Nephron progenitor cell (in vitro differentiated cells): ENCODE measurements around the gene FGF16.
"Not testable (repeated sequence)": the region's sequence is repeated elsewhere in the genome, so short reads cannot be mapped to it uniquely, and the experiment has no call there.

Experiments used
- DNase-seq: peaks from one replicate; pipeline ENCODE4 v3.0.0; 2021
- H3K27ac Mint-ChIP-seq: 2 replicates; pipeline ENCODE4 v1.8.0; 2021; ENCODE audit warnings: mild to moderate bottlenecking, moderate library complexity, mixed read lengths
- H3K27me3 Mint-ChIP-seq: 2 replicates; pipeline ENCODE4 v1.8.0; 2021; ENCODE audit warnings: mild to moderate bottlenecking, low read depth, mixed read lengths; ENCODE audit not compliant: poor library complexity
- H3K36me3 Mint-ChIP-seq: 2 replicates; pipeline ENCODE4 v1.8.0; 2021; ENCODE audit warnings: low read depth, mixed read lengths
- H3K4me1 Mint-ChIP-seq: 2 replicates; pipeline ENCODE4 v1.8.0; 2021; ENCODE audit warnings: mixed read lengths
- H3K4me3 Mint-ChIP-seq: 2 replicates; pipeline ENCODE4 v1.8.0; 2021; ENCODE audit warnings: mild to moderate bottlenecking, moderate library complexity, mixed read lengths
- H3K9me3 Mint-ChIP-seq: 2 replicates; pipeline ENCODE4 v1.8.0; 2021; ENCODE audit warnings: mild to moderate bottlenecking, moderate library complexity, mixed read lengths
- TF ChIP-seq, protein P1 (sequence below): fragments of 200-600 bp; sonication (generic); IDR thresholded peaks from 2 replicates; pipeline ENCODE4 v1.5.0; 2021; ENCODE audit warnings: antibody characterized with exemption

FGF16 gene

DNA sequence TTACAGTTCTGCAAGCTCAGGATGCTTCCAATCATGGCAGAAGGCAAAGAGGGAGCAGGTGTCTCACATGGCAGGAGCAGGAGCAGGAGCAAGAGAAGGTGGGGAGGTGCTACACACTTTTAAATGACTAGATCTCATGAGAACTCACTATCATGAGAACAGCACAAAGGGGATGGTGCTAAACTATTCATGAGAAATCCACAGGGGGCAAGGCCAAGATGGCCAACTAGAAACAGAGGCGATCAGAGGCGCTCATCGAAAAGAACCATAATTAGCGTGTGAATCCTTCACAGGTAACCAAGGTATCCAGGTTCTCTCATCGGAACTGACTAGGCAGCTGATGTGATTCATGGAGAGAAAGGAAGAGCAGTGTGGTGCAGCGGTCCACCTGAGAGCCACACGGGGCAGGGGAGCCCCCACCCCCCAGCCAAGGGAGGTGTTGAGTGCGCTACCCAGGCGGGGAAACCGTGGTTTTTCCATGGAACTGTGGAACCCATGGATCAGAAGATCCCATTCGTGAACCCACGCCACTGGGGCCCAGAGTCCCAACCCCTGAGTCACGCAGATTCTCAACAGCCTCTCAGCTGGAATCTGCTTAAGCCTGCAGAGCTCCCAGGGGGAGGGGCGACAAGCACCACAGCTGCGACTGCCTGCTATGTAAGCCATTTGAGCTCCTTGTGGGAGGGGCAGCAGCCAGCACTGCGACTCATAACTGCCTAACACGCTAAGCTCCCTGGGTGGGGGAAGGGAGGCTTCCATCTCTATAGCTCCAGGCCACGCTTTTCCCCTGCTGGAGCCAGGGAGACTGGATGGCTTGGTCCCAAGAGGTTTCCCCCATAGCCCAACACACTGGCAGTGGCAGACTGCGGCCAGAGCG lies 46.7 kb downstream of the FGF16 start:
- peaks cover 48% of the 10 kb centered on the region for H3K9me3 Mint-ChIP-seq
- H3K4me3 Mint-ChIP-seq = no peak overlapping the region
- TF ChIP-seq, protein P1, sequence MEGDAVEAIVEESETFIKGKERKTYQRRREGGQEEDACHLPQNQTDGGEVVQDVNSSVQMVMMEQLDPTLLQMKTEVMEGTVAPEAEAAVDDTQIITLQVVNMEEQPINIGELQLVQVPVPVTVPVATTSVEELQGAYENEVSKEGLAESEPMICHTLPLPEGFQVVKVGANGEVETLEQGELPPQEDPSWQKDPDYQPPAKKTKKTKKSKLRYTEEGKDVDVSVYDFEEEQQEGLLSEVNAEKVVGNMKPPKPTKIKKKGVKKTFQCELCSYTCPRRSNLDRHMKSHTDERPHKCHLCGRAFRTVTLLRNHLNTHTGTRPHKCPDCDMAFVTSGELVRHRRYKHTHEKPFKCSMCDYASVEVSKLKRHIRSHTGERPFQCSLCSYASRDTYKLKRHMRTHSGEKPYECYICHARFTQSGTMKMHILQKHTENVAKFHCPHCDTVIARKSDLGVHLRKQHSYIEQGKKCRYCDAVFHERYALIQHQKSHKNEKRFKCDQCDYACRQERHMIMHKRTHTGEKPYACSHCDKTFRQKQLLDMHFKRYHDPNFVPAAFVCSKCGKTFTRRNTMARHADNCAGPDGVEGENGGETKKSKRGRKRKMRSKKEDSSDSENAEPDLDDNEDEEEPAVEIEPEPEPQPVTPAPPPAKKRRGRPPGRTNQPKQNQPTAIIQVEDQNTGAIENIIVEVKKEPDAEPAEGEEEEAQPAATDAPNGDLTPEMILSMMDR = no peak
- H3K27ac Mint-ChIP-seq = no peak overlapping the region
- DNase-seq = peak; percentile 43
- H3K36me3 Mint-ChIP-seq = no peaks in the 10 kb centered on the region
- peaks cover 3% of the 10 kb centered on the region for H3K27me3 Mint-ChIP-seq
- H3K4me1 Mint-ChIP-seq = peaks cover 5% of the 10 kb centered on the region

- H3K36me3 Mint-ChIP-seq, H3K27ac Mint-ChIP-seq, H3K27me3 Mint-ChIP-seq, DNase-seq, H3K4me1 Mint-ChIP-seq, H3K4me3 Mint-ChIP-seq: not testable (repeated sequence)
- peaks cover 34% of the 10 kb centered on the region for H3K9me3 Mint-ChIP-seq
These were observed 53.0 kb downstream of the FGF16 start for GRCh38 chrX:77500164-77500563.

DNA sequence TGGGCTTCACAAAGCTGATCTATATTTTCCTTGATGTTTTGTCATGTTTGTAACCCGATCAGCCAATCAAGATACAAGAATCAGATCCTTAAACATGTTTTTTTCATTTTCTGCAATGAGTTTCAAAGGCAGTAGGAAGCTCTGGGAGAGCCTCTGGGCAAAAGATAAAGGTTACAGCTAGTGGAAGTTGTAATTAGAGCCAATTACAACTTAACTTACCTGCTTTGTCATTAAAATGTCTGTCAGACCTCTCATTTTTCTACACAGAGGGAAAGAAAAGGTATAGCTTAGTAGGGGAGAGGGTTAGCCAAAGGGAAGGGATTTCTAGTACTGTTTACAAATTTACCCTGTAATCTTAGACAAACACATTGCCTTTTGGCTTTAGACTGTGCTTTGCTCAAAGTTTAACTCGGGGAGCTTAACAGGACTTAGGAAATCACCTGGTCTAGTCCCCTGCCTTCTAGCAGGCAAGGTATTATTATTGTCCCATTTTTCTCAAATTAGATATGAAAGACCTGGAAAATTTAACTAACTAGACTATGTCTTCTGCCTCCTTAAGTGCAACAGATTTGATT lies 55.8 kb downstream of the FGF16 start:
- Mint-ChIP-seq H3K36me3 (no peaks in the 10 kb centered on the region), H3K27me3 (peaks cover 3% of the 10 kb centered on the region), H3K4me1 (peaks cover 6% of the 10 kb centered on the region), H3K4me3 (no peak overlapping the region), H3K9me3 (peaks cover 19% of the 10 kb centered on the region), H3K27ac (no peak overlapping the region)
- TF ChIP-seq, protein P1 = no peak
- DNase-seq = no peak

- H3K27ac Mint-ChIP-seq = peak overlapping the region; percentile 60
- TF ChIP-seq, protein P1 = no peak
- peaks cover 11% of the 10 kb centered on the region for H3K9me3 Mint-ChIP-seq
- peaks cover 9% of the 10 kb centered on the region for H3K36me3 Mint-ChIP-seq
- no peak for DNase-seq
- H3K4me3 Mint-ChIP-seq = no peak overlapping the region
- H3K27me3 Mint-ChIP-seq = no peaks in the 10 kb centered on the region
- peaks cover 6% of the 10 kb centered on the region for H3K4me1 Mint-ChIP-seq
These were observed 58.0 kb downstream of the FGF16 start for GRCh38 chrX:77505227-77505626.
